ENCODE results near the gene SFRP2.

- TF ChIP-seq CTCF (IDR thresholded peaks at IDR 0.05; ENCODE audit: insufficient read depth, low read length, poor library complexity, severe bottlenecking) = no peak
- no peak for TF ChIP-seq EZH2phosphoT487 (conservative IDR thresholded peaks at IDR 0.05; ENCODE audit: low read length)
Observed at GRCh38 chr4:153766758-153767157, 22.1 kb downstream of the SFRP2 start.
